ENCODE results near the gene KIF5C. TPM values are rescaled to one million over a fixed set of nuclear protein-coding genes. Genes with fewer than 3 reads are reported as not detected.

KIF5C gene
- total RNA-seq, 4 donors from 2014 or later: 1.2 to 7.4 (median 1.9) TPM

DNA sequence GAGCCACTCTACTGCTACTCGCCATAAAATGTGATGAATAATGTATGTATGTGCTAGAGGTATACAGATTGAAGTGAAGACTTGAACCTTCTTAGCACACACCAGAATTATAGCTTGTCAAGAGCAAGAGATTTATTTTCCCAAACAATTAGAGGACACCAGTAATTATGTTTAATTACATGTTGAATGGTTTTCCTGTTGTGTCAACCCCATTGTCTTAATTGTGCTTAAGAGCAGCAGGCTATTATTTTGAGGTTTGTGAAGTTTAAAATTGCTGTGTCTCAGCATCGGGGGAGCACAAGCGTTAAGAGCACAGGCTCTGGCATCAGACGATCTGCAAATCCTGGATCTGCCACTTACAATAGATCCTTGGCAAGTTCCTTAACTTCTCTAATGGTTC, 29.0 kb downstream of the KIF5C start:
- TF ChIP-seq POLR2A (IDR thresholded peaks at IDR 0.05): no peak
- TF ChIP-seq CTCF (IDR thresholded peaks at IDR 0.05): no peak
- no peak for DNase-seq
- no peaks in the 10 kb centered on the region for H3K27me3 ChIP-seq
- H3K27ac ChIP-seq: no peak overlapping the region
- no peak overlapping the region for H3K4me3 ChIP-seq
- no peaks in the 10 kb centered on the region for H3K36me3 ChIP-seq
- H3K4me1 ChIP-seq: no peaks in the 10 kb centered on the region
- no peaks in the 10 kb centered on the region for H3K9me3 ChIP-seq

GRCh38 chr2:148906124-148906523, 31.1 kb downstream of the KIF5C start:
- Histone ChIP-seq H3K4me1 (no peaks in the 10 kb centered on the region), H3K9me3 (no peaks in the 10 kb centered on the region), H3K27me3 (no peaks in the 10 kb centered on the region), H3K4me3 (no peak overlapping the region), H3K27ac (no peak overlapping the region), H3K36me3 (no peaks in the 10 kb centered on the region)
- no peak for DNase-seq
- no peak for TF ChIP-seq POLR2A (IDR thresholded peaks at IDR 0.05)
- TF ChIP-seq CTCF (IDR thresholded peaks at IDR 0.05): no peak

GRCh38 chr2:148907085-148907785, 32.2 kb downstream of the KIF5C start:
- no peak for DNase-seq
- Histone ChIP-seq H3K27ac (no peak overlapping the region), H3K9me3 (no peaks in the 10 kb centered on the region), H3K36me3 (no peaks in the 10 kb centered on the region), H3K4me3 (no peak overlapping the region), H3K4me1 (no peaks in the 10 kb centered on the region), H3K27me3 (no peaks in the 10 kb centered on the region)
- TF ChIP-seq POLR2A (IDR thresholded peaks at IDR 0.05) (no peak), CTCF (IDR thresholded peaks at IDR 0.05) (no peak)

- no peak for DNase-seq
- H3K27me3 ChIP-seq: no peaks in the 10 kb centered on the region
- no peaks in the 10 kb centered on the region for H3K36me3 ChIP-seq
- no peak overlapping the region for H3K27ac ChIP-seq
- H3K9me3 ChIP-seq: no peaks in the 10 kb centered on the region
- H3K4me1 ChIP-seq: no peaks in the 10 kb centered on the region
- TF ChIP-seq POLR2A (IDR thresholded peaks at IDR 0.05) (no peak), CTCF (IDR thresholded peaks at IDR 0.05) (no peak)
- no peak overlapping the region for H3K4me3 ChIP-seq
Measured at GRCh38 chr2:148909114-148909513, 34.1 kb downstream of the KIF5C start.

DNA sequence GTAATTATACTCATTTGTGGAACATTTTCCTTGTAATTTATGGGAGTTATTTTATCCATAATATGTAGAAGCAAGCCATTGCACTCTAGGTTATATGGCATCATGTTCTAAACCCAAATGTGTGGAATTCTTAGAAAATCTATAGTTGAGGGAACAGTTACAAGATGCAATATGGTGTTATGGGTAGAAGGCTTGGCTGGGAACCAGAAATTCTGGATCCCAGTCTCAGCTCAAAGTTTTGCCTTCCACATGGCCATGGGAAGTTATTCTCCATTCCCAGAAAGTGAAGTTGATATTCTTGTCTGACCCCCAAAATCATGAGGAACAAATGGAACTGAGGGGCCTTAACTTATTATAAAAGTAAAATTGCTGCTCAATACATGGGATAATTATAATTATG, 38.0 kb downstream of the KIF5C start:
- Histone ChIP-seq H3K36me3 (no peaks in the 10 kb centered on the region), H3K4me1 (no peaks in the 10 kb centered on the region), H3K4me3 (no peak overlapping the region), H3K27me3 (no peaks in the 10 kb centered on the region), H3K27ac (no peak overlapping the region), H3K9me3 (peaks cover 0 to 3% (median 0%) of the 10 kb centered on the region in 4 donors)
- no peak for DNase-seq
- TF ChIP-seq POLR2A (IDR thresholded peaks at IDR 0.05): no peak
- no peak for TF ChIP-seq CTCF (IDR thresholded peaks at IDR 0.05)

All from Peyer's patch (tissue), 4 donors.